Activated T-helper 2 cell treated with anti-CD3 and anti-CD28 coated beads, Interferon-gamma antibody, Interleukin-2, Interleukin-4, amounts not matched to agents 10 μg/mL and 5 μg/mL and 100 μg/mL, durations not matched to agents 14 hours and 24 hours and 36 hours (primary cell): Measurements from ENCODE around the gene GNL1. TPM values are rescaled to one million over a fixed set of nuclear protein-coding genes. Genes with fewer than 3 reads are reported as not detected.

Experiments used
- DNase-seq: peaks from one replicate; pipeline ENCODE4 v3.0.0; 2021; ENCODE audit warnings: low spot score
- H3K27ac Mint-ChIP-seq: one replicate; pipeline ENCODE4 v1.8.0; 2021; ENCODE audit warnings: mixed read lengths
- H3K27me3 Mint-ChIP-seq: one replicate; pipeline ENCODE4 v1.8.0; 2021; ENCODE audit warnings: low read depth, mixed read lengths
- H3K36me3 Mint-ChIP-seq: one replicate; pipeline ENCODE4 v1.8.0; 2021; ENCODE audit warnings: low read depth, mixed read lengths
- H3K4me1 Mint-ChIP-seq: one replicate; pipeline ENCODE4 v1.8.0; 2021; ENCODE audit warnings: low read depth, mixed read lengths
- H3K4me3 Mint-ChIP-seq: one replicate; pipeline ENCODE4 v1.8.0; 2021; ENCODE audit warnings: low read depth, mild to moderate bottlenecking, moderate library complexity, mixed read lengths
- H3K9me3 Mint-ChIP-seq: one replicate; pipeline ENCODE4 v1.8.0; 2021; ENCODE audit warnings: mixed read lengths
- intact Hi-C: fragments of 100-400 bp; cut with micrococcal nuclease; formaldehyde crosslinking; loops from one replicate; pipeline ENCODE4 v1.15.1; 2023
- total RNA-seq: library from RNA; stranded (reverse); gene quantifications from 2 replicates; pipeline ENCODE4 v1.2.3, GENCODE V29; 2022

GNL1 gene
- total RNA-seq, 1 donor from 2014 or later: 79.8 TPM

- H3K9me3 Mint-ChIP-seq: no peaks in the 10 kb centered on the region
- intact Hi-C loops: no loop called here
- H3K27me3 Mint-ChIP-seq: no peaks in the 10 kb centered on the region
- H3K4me1 Mint-ChIP-seq: peaks cover 17% of the 10 kb centered on the region
- H3K36me3 Mint-ChIP-seq: peaks cover 52% of the 10 kb centered on the region
- H3K4me3 Mint-ChIP-seq: no peak overlapping the region
- DNase-seq: no peak
- H3K27ac Mint-ChIP-seq: no peak overlapping the region
Measured at GRCh38 chr6:30562470-30563425, 6.5 kb upstream of the GNL1 start.

GRCh38 chr6:30560930-30561329 lies 4.6 kb upstream of the GNL1 start:
- Mint-ChIP-seq H3K27me3 (no peaks in the 10 kb centered on the region), H3K36me3 (peaks cover 59% of the 10 kb centered on the region)

GRCh38 chr6:30557683-30557981 lies 1.3 kb upstream of the GNL1 start:
- no peaks in the 10 kb centered on the region for H3K27me3 Mint-ChIP-seq
- H3K4me1 Mint-ChIP-seq: peaks cover 22% of the 10 kb centered on the region
- no peaks in the 10 kb centered on the region for H3K9me3 Mint-ChIP-seq
- no peak for DNase-seq
- peak overlapping the region; percentile 98 for H3K4me3 Mint-ChIP-seq
- H3K27ac Mint-ChIP-seq: peak overlapping the region; percentile 100
- intact Hi-C loops: loop anchor here (1.0 to 5.0 kb wide), 4 partner anchors 60 to 163 kb away; partner anchors contain the start of genes C6orf136, MRPS18B, PPP1R10 and PPP1R18
- peaks cover 64% of the 10 kb centered on the region for H3K36me3 Mint-ChIP-seq

More at GRCh38 chr6:30560930-30561329, 4.6 kb upstream of the GNL1 start:
- Mint-ChIP-seq H3K27ac (no peak overlapping the region), H3K4me3 (no peak overlapping the region), H3K4me1 (peaks cover 16% of the 10 kb centered on the region), H3K9me3 (no peaks in the 10 kb centered on the region)
- intact Hi-C loops: no loop called here
- no peak for DNase-seq

GRCh38 chr6:30556906-30557682 lies 805 bp upstream of the GNL1 start, which contains the start of gene PRR3:
PRR3 (plus strand) TSS chr6:30557295; CDS start chr6:30557345, 50 bp downstream.
- peak within 1 kb of the TSS; percentile 98 for H3K4me3 Mint-ChIP-seq
- peaks cover 22% of the 10 kb centered on the region for H3K4me1 Mint-ChIP-seq
- peaks cover 64% of the 10 kb centered on the region for H3K36me3 Mint-ChIP-seq
- H3K9me3 Mint-ChIP-seq: no peaks in the 10 kb centered on the region
- H3K27me3 Mint-ChIP-seq: no peaks in the 10 kb centered on the region
- DNase-seq: peak; percentile 86
- intact Hi-C loops: loop anchor here (1.0 to 5.0 kb wide), 5 partner anchors 14 to 163 kb away; partner anchors contain the start of genes ABCF1, C6orf136, MRPS18B and PPP1R10
- peak within 1 kb of the TSS; percentile 100 for H3K27ac Mint-ChIP-seq

GRCh38 chr6:30555816-30556065 lies 548 bp downstream of the GNL1 start:
- peak overlapping the region; percentile 100 for H3K27ac Mint-ChIP-seq
- peaks cover 22% of the 10 kb centered on the region for H3K4me1 Mint-ChIP-seq
- peak overlapping the region; percentile 98 for H3K4me3 Mint-ChIP-seq
- no peaks in the 10 kb centered on the region for H3K9me3 Mint-ChIP-seq
- peaks cover 71% of the 10 kb centered on the region for H3K36me3 Mint-ChIP-seq
- no peak for DNase-seq
- H3K27me3 Mint-ChIP-seq: no peaks in the 10 kb centered on the region
- intact Hi-C loops: loop anchor here (1.0 to 5.0 kb wide), 2 partner anchors 16 to 132 kb away; partner anchors contain the start of genes ABCF1 and PPP1R18

GRCh38 chr6:30554962-30555815 lies 1.1 kb downstream of the GNL1 start:
- Mint-ChIP-seq H3K36me3 (peaks cover 72% of the 10 kb centered on the region), H3K27ac (peak overlapping the region; percentile 100), H3K9me3 (no peaks in the 10 kb centered on the region), H3K4me3 (peak overlapping the region; percentile 98), H3K27me3 (no peaks in the 10 kb centered on the region), H3K4me1 (peaks cover 22% of the 10 kb centered on the region)
- intact Hi-C loops: loop anchor here (5.0 kb wide), 1 partner anchor 132 kb away; the partner anchor contains the start of gene PPP1R18
- no peak for DNase-seq

GRCh38 chr6:30554404-30554803 lies 1.9 kb downstream of the GNL1 start:
- Mint-ChIP-seq H3K4me1 (peaks cover 19% of the 10 kb centered on the region), H3K27me3 (no peaks in the 10 kb centered on the region), H3K9me3 (no peaks in the 10 kb centered on the region), H3K27ac (no peak overlapping the region), H3K36me3 (peaks cover 70% of the 10 kb centered on the region), H3K4me3 (peak overlapping the region; percentile 98)
- intact Hi-C loops: no loop called here
- DNase-seq: no peak

- no peaks in the 10 kb centered on the region for H3K27me3 Mint-ChIP-seq
- peaks cover 12% of the 10 kb centered on the region for H3K4me1 Mint-ChIP-seq
- no peaks in the 10 kb centered on the region for H3K9me3 Mint-ChIP-seq
- intact Hi-C loops: no loop called here
- no peak for DNase-seq
- H3K27ac Mint-ChIP-seq: peak overlapping the region; percentile 4
- peaks cover 65% of the 10 kb centered on the region for H3K36me3 Mint-ChIP-seq
- no peak overlapping the region for H3K4me3 Mint-ChIP-seq
Measured at GRCh38 chr6:30548375-30548774, 7.9 kb downstream of the GNL1 start.

- DNase-seq: no peak
- peaks cover 20% of the 10 kb centered on the region for H3K4me1 Mint-ChIP-seq
- H3K9me3 Mint-ChIP-seq: no peaks in the 10 kb centered on the region
- H3K27ac Mint-ChIP-seq: no peak overlapping the region
- intact Hi-C loops: no loop called here
- peaks cover 56% of the 10 kb centered on the region for H3K36me3 Mint-ChIP-seq
- H3K27me3 Mint-ChIP-seq: no peaks in the 10 kb centered on the region
- no peak overlapping the region for H3K4me3 Mint-ChIP-seq
Measured at GRCh38 chr6:30547454-30547853, 8.8 kb downstream of the GNL1 start.

GRCh38 chr6:30544666-30545272 lies 11.5 kb downstream of the GNL1 start:
- peaks cover 32% of the 10 kb centered on the region for H3K36me3 Mint-ChIP-seq
- no peak for DNase-seq
- intact Hi-C loops: loop anchor here (1.0 to 5.0 kb wide), 2 partner anchors 53 to 61 kb away; no protein-coding TSS in a partner anchor
- H3K27ac Mint-ChIP-seq: no peak overlapping the region
- no peaks in the 10 kb centered on the region for H3K9me3 Mint-ChIP-seq
- no peaks in the 10 kb centered on the region for H3K27me3 Mint-ChIP-seq
- peaks cover 30% of the 10 kb centered on the region for H3K4me1 Mint-ChIP-seq
- H3K4me3 Mint-ChIP-seq: no peak overlapping the region

- intact Hi-C loops: loop anchor here (1.0 to 5.0 kb wide), 2 partner anchors 53 to 61 kb away; no protein-coding TSS in a partner anchor
- H3K4me3 Mint-ChIP-seq: no peak overlapping the region
- peaks cover 30% of the 10 kb centered on the region for H3K4me1 Mint-ChIP-seq
- no peaks in the 10 kb centered on the region for H3K27me3 Mint-ChIP-seq
- DNase-seq: no peak
- H3K9me3 Mint-ChIP-seq: no peaks in the 10 kb centered on the region
- peaks cover 25% of the 10 kb centered on the region for H3K36me3 Mint-ChIP-seq
- H3K27ac Mint-ChIP-seq: no peak overlapping the region
Measured at GRCh38 chr6:30543821-30544220, 12.5 kb downstream of the GNL1 start.

- Mint-ChIP-seq H3K9me3 (no peaks in the 10 kb centered on the region), H3K27me3 (peaks cover 1% of the 10 kb centered on the region), H3K36me3 (peaks cover 17% of the 10 kb centered on the region), H3K27ac (no peak overlapping the region), H3K4me3 (peak overlapping the region; percentile 17), H3K4me1 (peaks cover 31% of the 10 kb centered on the region)
- DNase-seq: no peak
- intact Hi-C loops: loop anchor here (5.0 kb wide), 1 partner anchor 54 kb away; no protein-coding TSS in a partner anchor
Measured at GRCh38 chr6:30542915-30543314, 13.4 kb downstream of the GNL1 start.
